GM21576 (cell line): ENCODE measurements around the gene SCO2.

Experiments
- ATAC-seq: cut with Tn5 transposase; IDR thresholded peaks from one replicate; pipeline ENCODE4 v1.9.1; 2021; ENCODE audit warnings: mild to moderate bottlenecking, moderate library complexity; ENCODE audit not compliant: unreplicated experiment

The SCO2 gene, protein sequence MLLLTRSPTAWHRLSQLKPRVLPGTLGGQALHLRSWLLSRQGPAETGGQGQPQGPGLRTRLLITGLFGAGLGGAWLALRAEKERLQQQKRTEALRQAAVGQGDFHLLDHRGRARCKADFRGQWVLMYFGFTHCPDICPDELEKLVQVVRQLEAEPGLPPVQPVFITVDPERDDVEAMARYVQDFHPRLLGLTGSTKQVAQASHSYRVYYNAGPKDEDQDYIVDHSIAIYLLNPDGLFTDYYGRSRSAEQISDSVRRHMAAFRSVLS

DNA sequence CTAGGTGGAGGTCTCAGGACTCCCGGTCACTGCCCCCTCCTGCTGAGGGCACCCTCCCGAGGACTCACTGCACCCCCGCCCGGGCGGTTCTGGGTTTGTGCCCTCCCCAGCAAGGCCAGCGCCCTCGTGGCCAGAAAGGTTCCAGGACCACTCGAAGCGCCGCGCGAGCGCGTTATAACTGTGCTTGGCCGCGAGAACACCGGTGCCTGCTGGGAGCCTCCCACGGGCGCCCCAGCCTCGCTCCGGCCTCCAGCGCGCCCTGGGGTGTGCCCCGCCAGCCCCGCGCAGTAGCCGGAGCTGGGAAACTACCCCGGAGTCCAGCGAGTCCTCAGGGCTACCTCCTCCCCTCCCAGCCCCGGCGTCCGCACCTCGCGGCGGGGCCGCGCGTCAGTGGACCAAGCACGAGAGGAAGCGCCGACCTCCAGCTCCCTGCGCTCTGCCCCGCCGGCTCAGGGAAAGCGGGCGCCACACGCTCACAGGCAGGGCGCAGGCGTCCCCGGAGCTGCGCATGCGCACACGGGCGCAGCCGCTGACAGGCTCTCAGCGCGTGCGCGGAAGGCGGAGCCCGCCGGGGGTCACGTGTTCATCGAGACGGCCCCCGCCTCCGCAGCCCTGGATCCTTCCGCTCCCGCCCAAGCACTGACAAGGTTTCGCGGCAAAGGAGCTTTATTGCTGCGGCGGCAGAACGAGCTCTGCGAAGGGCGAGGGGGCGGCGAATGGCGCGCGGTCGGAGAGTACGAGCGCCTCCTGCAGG, at the start of gene SCO2:
TSS of gene SCO2 (minus strand) at position 495 of the 754 bp plus-strand sequence. CDS start 1,187 bp downstream, outside the sequence.
- ATAC-seq: peak; percentile 35

DNA sequence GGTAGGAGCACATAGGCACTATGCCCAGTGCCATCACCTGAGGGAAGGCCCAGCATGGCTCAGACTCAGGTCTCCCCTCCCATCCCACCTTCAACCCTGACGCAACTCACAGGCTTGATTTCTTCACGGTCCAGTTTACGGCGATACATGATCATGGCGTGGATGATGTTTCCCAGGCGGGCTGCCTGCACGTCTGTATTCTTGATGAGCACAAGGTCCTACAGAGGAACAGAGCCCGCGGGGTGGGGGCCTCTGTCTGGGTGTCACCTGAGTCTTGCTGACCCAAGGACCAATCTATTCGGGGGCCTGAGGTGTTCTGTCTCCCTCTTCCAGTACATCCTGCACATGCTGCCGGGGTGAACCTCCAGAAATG, 49.0 kb upstream of the SCO2 start:
- ATAC-seq: no peak

DNA sequence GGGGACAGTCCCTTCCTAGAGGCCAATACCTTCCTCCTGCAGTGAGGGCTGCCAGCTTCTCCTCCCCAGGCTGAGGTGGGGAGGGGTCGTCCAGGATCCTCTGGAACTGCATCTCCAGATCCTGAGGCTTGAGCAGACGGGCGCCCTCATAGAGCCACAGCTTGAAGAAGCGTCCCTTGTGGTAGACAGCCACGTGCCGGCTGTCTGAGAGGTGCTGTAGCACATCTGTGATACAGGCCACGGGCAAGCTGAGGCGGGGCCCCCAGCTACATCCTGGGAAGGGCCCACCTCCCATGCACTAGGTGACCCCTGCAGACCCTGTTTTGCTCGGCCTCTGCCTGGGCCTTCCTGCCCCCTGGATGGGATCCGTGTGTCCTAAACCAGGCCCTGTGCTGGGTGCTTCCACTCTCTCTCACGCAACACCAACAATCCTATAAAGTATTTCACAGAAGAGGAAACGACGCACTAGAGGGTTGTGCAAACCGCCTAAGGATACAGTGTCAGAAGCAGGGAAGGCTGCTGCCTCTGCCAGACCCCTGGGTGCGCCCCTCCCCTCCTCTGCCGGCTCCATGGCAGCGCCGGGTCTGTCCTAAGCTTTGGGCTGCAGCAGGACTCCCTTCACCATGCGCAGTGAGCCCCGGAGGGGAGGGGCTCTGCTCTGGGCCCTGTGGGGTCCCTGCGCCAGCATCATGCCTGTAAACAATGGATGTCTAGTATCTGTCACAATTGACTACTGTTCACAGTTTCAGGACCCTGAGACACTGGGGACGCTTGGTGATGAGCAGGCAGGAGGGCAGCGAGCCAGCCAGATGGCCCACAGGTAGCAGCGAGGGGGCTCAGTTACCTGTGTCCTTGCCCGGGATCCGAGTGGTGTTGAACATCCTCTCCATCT, 48.3 kb upstream of the SCO2 start:
- ATAC-seq: no peak

DNA sequence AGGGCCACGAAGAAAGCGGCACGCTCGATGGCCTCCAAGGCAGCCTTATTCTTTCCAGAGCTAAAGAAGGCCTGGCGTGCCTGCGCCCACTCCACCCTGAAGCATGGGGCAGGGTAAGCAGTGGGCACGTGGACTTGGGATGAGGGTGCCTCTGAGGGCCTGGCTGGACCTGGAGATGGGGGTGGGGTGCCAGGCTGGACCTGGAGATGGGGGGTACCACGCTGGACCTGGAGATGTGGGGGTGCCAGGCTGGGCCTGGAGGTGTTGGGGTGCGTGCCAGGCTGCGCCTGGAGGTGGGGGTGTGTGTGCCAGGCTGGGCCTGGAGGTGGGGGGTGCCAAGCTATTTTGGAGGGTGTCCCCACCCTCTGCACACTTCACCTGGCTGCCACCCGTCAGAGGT, 47.6 kb upstream of the SCO2 start:
- ATAC-seq: no peak

DNA sequence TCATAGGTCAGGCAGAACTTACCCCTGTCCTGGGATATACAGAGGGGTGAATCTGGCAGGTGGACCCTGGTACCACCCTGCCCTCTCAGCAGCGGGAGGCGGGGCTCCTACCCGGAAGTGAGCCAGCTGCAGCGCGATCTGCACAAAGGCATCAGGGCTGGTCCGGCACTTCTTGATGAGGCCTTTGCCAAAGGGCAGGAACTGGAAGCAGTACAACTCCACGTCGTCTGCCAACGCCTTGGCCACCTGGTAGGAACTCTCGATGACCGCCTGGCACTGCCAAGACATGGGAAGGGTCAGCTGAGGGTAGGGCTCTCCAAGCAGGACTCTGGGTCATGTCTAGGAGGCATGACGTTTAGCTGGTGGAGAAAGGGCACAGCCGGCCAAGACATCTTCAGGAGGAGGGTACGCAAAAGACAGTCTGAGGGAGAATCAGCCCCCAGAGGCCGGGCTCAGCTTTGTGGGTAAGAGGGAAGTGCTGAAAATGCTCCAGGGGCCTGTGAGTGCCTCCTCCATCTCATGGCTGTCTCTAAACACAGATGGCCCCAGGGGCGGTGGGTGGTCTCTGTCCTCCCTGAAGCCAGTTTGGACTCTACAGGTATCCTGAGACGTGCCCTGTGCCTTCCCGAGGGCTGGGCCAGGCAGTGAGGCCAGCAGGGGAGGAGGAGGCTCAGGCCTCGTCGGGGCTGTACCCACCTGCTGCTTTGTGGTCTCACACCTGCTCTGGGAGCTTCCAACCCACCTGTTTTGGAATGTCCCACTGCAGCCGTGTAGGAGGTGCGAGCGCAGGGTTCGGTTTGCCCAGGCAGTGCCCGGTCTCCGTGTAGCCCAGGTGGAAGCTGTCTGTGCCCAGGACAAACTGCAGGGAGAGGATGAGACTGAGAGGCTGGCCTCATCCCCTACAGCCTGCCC, 46.1 kb upstream of the SCO2 start:
- no peak for ATAC-seq

DNA sequence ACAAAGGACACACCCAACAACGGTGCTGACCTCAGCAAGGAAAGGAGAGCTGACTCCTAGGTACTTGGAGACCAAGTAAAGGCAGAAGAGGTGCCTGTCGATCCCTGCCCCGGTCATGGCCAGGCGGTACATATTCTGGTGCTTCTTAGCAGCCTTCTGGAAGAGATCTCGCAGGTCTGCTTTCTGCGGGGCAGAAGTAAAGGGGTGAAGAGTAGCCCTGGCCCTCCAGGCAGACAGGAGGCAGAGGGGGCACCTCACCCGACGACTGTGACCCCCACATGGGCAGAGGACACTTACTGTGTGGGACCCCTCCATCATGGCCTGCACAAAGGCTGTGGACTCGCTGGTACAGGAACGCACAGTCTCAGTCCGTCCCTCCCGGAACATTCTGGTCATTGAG, 45.5 kb upstream of the SCO2 start:
- no peak for ATAC-seq

DNA sequence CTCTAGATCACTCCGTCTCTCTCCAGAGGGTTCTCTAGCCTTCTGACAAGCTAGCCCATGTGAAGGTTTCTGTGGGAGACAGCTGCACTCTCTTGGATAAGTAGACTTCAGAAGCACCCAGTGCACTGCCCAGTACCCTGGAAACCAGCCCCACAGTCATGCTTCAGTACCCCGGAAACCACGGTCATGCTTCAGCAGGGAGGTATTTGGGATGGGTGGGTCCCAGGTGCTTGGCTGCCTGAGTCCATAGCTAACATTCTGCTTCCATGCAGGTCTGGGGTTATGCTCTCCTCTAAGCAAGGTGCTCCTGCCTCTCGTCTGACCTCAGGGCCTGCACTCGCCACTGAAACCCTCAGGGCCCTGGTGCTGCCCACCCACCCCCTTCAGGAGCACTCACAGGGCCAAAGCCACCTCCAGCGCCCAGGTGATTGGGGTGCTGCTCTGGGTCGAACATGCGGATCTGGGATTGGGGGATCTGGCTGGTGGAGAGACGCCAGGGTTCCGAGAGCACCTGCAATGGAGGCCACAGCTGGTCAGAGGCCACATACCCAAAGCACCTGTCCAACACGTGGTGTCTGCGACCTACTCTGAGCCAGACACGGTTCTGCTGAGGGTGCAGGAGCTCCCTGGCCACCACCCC, 44.6 kb upstream of the SCO2 start:
- ATAC-seq: no peak

DNA sequence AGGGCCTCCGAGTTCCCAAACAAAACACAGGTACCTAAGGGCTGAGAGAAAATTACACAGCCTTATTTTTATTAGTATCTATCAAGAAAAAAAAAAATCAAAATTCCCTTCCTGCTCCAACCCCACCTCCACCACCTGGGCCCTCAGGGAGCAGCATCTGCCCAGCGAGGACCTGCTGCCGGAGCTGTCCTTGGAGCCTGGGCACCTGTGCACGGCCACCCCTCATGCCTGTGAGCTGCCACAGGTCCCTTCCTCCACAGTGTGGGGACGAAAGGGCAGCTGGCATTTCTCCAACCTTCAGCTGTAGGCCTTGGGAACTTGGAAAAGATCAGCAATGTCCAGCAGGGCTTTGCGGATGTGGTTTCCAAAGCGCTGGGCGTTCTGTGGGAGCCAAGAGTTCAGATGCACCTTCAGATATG, 43.7 kb upstream of the SCO2 start:
- no peak for ATAC-seq

DNA sequence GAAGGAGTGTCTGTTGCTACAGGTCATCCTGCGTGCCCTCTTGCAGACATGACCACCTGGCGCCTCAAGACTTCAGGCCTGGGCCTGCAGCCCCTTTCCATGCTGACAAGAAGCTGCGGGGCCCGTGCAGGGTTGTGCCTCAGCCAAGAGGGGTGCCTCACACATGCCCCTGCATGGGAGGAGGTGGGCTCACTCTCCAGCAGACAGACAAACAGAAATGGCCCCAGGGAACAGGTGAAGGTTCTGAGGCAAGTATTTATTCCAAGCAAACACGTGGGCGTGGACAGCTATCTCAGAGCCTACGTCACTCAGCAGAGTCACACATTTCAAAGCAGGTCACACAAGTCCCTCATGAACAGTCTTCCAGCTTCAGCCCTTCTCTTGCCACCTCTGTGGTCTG, 43.2 kb upstream of the SCO2 start:
- no peak for ATAC-seq

DNA sequence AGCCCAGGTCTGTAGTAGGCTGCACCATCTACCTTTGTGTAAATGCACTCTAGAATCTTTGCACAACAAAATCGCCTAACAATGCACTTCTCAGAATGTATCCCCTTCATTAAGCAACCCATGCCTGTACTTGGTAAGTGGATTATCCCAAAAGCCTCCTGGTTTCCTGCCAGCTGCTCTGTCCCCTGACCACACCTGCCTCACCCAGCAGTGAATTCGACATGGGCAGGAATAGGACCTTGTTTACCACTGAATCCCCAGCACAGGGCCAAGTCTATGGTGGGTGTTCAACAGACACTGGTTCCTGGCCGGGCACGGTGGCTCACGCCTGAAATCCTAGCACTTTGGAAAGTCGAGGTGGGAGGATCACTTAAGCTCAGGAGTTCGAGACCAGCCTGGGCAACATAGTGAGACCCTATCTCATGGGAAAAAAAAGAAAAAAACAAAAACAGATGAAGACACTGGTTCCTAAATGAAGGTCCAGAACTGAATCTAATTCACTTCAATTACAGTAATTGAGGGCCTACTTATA, 42.4 kb upstream of the SCO2 start:
- no peak for ATAC-seq

DNA sequence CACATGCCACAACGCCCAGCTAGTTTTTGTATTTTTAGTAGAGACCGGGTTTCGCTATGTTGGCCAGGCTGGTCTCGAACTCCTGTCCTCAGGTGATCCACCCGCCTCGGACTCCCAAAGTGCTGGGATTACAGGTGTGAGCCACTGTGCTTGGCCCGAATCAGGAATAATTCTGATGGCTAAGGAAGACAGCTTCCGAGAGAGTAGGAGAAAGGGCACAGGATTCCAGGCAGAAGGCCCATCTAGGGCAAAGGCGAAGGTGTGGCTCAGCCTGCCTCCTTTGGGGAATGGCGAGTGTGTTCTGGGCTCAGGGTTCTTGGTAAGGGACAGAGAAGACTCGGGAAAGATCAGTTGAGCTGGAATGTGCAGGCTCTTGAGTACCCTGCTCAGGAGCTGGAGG, 38.9 kb upstream of the SCO2 start:
- ATAC-seq: no peak

DNA sequence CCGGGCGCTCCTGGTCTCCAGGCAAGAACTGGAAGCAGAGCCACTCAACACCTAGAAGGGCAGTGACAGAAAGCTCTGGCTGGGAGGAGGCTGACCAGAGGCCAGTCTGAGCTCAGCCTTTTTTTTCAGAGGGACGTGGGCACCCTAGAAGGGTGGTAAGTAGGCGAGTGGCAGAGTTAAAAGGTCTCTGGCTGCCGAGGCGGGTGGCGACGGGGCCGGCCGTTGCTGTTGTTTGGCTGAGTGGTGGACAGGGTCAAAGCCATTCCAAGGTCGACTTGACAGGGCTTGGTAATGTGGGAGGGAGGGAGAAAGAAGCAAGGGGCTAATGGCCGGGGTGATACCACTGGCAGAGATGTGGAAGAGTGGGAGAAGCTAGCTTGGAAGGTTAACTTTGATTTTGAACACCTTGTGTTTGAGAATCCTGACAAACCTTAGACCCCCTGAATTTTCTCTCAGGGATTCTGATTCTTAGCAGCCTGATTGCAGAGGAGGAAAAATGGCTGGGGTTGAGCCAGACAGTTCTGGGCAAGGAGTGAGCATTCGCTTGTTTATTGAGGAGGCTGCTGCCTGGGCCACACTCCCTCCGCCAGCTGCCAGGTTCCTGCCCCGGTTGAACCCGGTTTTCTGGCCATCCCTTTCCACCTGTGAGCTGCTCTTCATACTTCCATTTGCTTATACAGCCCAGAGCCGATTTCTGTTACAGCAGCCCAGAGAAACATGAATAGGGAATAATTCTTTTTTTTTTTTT, 38.2 kb upstream of the SCO2 start:
- ATAC-seq: peak; percentile 8

DNA sequence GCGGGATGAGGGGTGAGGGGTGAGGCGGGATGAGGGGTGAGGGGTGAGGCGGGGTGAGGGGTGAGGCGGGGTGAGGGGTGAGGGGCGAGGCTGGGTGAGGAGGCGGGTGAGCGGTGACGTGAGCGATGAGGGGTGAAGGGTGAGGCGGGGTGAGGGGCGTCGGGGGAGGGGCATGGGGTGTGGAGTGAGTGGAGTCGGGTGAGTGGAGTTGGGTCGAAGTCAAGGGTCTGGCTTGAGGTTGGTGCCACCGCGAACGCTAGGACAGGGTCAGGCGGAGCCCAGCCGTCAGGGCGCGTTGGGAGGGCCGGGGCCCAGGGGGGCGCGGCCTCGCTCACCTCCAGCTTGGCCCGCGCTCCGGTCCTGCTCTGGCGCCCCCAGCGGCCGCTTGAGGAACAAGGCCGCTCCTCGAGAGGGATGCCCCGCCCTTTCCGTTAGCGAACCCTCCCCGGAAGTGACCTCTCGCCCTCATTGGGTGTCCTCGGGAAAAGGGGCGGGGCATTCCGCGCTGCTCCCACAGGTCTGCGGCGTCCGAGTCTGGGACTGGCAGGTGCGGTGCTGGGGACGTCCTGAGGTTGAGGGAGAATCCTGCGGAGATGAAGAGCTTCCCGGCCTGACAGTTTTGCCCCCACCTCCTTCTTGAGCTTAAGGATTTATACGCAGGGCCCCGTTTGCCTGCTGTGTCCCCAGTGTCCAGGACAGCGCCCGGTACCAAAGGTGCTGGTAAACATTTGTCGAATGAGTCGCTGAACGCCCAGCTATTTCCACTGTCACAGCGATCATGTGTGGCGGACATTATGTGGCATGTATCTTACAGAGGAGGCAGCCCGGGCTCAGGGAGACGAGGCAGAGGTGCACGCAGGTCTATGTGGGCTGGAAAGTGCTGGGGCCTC, 37.4 kb upstream of the SCO2 start, which contains the start of gene SYCE3:
TSS of gene SYCE3 (minus strand) at position 397 of the 890 bp plus-strand sequence. CDS start 6,514 bp downstream, outside the sequence.
- ATAC-seq: peak; percentile 87

DNA sequence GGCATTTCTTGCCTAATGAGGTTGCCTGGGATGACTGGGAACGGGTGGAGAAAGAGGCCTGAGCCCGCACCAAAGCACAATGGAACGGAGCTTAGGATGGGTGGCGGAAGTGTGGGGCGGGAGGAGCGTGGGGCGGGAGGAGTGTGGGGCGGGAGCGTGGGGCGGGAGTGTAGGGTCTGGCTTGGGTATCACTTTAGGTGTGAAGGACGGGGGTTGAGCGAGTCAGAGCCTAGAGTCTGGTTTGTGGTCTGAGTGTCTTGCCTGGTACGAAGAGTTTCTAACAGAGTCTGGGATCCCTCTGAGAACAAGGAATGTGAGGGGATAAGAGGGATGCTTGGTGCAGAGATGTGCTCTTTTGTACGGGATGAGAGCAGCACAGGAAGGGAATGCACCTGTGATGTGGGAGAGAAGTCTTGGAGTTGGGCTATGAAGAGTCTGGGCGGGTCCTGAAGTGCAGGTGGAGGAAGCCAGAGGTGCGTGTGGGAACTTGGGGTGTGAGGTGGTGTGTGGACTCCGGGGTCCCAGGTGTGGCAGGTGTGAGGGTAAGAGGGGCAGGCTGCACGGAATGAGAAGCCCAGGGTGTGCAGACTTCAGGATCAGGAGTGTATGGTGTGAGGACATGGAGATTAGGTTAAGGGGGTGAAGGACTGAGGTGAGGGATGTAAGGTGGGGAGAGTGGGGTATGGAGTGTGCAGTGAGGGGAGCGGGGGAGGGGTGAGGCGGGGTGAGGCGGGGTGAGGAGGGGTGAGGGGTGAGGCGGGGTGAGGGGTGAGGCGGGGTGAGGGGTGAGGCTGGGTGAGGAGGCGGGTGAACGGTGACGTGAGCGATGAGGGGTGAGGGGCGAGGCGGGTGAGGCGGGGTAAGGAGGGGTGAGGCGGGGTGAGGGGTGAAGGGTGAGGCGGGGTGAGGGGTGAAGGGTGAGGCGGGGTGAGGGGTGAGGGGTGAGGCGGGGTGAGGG, 36.3 kb upstream of the SCO2 start:
- ATAC-seq: no peak

DNA sequence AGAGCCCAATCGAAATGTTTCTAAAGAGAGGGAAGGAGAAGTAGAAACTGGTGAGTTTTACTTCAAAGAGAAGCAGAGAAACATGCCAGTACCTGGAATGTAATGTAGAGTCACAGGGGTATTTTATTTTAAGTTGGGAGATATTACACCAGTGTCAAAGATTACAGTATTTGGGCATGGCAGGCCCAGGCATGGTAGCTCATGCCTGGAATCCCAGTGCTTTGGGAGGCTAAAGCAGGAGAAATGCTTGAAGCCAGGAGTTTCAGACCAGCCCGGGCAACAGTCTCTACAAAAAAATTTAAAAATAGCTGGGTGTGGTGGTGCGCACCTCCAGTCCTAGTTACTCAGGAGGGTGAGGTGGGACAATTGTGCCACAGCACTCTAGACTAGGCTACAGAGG, 34.6 kb upstream of the SCO2 start:
- ATAC-seq: no peak

DNA sequence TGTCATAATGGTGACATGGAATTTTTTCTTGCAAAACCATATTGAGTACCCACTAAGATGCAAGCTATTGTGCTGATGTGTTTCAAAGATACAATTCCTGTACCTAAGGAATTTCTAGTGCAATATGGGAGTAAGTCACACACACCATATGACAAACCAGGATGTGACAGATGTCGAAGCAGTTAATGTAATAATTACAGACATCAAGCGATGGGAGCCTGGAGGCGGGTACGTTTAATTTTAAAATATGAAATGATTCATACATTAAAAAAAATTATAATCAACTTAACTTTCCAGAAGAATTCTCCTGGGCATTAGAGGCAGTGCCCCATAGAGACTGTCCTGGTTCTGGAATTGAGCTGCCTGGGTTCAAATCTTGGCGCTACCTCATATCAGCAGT, 31.3 kb upstream of the SCO2 start:
- no peak for ATAC-seq

DNA sequence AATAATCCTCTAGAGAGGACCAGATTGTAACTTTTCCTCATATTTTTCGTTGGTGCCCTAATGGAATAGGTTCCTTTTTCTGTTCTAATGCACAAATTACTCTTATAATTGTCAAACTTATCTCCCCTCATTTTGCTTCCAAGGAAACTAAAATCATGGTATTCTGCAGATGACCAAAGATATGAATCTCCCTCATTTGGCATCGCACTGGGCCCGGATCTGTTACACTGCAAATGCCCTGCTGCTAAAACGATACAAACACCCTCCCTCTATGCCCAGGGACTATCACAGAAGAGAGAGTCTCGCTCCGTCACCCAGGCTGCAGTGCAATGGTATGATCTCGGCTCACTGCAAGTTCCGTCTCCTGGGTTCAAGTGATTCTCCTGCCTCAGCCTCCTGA, 27.9 kb upstream of the SCO2 start:
- no peak for ATAC-seq
